Measurements from ENCODE around the gene RNH1.

GRCh38 chr11:512761-513595, 5.9 kb upstream of the RNH1 start:
- TF ChIP-seq CTCF (IDR thresholded peaks at IDR 0.05; ENCODE audit: low read depth, low read length, poor library complexity, severe bottlenecking), result no peak
- no peak for TF ChIP-seq EZH2phosphoT487 (IDR thresholded peaks at IDR 0.05; ENCODE audit: borderline replicate concordance, low read length)
